Lower lobe of right lung (tissue), 2 donors: ENCODE data around the gene ZDHHC18. TPM values are rescaled to one million over a fixed set of nuclear protein-coding genes. Genes with fewer than 3 reads are reported as not detected.
A peak's percentile ranks its signal among the peaks of the same experiment; 100 is the strongest.
"Not testable (repeated sequence)": the region's sequence is repeated elsewhere in the genome, so short reads cannot be mapped to it uniquely, and the experiment has no call there.

Experiments
- ATAC-seq, 2 donors: fragments of 200-7000 bp; cut with Tn5 transposase; one replicate each; pipeline ENCODE4 v1.9.1; 2020 to 2022; ENCODE audit warnings: mild to moderate bottlenecking in 2 of 2, moderate library complexity in 2 of 2
- DNase-seq: peaks from one replicate; pipeline ENCODE4 v3.0.0-alpha.2; 2020
- H3K27ac ChIP-seq: fragments of 200-600 bp; one replicate; pipeline ENCODE4 v1.8.0; 2022
- H3K27me3 ChIP-seq: fragments of 200-600 bp; one replicate; pipeline ENCODE4 v1.8.0; 2022; ENCODE audit warnings: low read depth
- H3K36me3 ChIP-seq: fragments of 200-600 bp; one replicate; pipeline ENCODE4 v1.8.0; 2022; ENCODE audit warnings: mild to moderate bottlenecking
- H3K4me1 ChIP-seq: fragments of 200-600 bp; one replicate; pipeline ENCODE4 v1.8.0; 2022
- H3K4me3 ChIP-seq: fragments of 200-600 bp; one replicate; pipeline ENCODE4 v1.8.0; 2022; ENCODE audit warnings: mild to moderate bottlenecking
- H3K9me3 ChIP-seq: fragments of 200-600 bp; one replicate; pipeline ENCODE4 v1.8.0; 2022
- CTCF ChIP-seq: fragments of 200-600 bp; IDR thresholded peaks from one replicate; pipeline ENCODE4 v1.8.0; 2022; ENCODE audit warnings: antibody characterized with exemption, mild to moderate bottlenecking
- intact Hi-C: fragments of 100-400 bp; cut with DNase I; formaldehyde crosslinking; loops from one replicate; pipeline ENCODE4 v1.11.0; 2022
- total RNA-seq: library from RNA; stranded (reverse); fragmentation: NEBNext Ultra II Directional; extraction: Animal tissue kit (Norgen Biotek cat#: 25700); gene quantifications from one replicate; pipeline ENCODE4 v1.2.1, GENCODE V29; 2021
- donor health status: DM: no; HTN: yes; CAD: no; lungs with severe emphysema.

Gene ZDHHC18
- total RNA-seq, 1 donor from 2014 or later, result 29.1 TPM

GRCh38 chr1:26874896-26875295 is 48.4 kb downstream of the ZDHHC18 start:
- DNase-seq, result no peak
- no peak for TF ChIP-seq CTCF
- H3K4me3 ChIP-seq, result no peak overlapping the region
- H3K9me3 ChIP-seq, result no peaks in the 10 kb centered on the region
- no peak for ATAC-seq
- H3K27me3 ChIP-seq, result no peaks in the 10 kb centered on the region
- H3K36me3 ChIP-seq, result peaks cover 30% of the 10 kb centered on the region
- intact Hi-C loops, result no loop called here
- H3K27ac ChIP-seq, result no peak overlapping the region
- peaks cover 3% of the 10 kb centered on the region for H3K4me1 ChIP-seq

- peaks cover 54% of the 10 kb centered on the region for H3K36me3 ChIP-seq
- H3K9me3 ChIP-seq, result no peaks in the 10 kb centered on the region
- intact Hi-C loops, result no loop called here
- H3K27ac ChIP-seq, result no peak overlapping the region
- H3K4me1 ChIP-seq, result peaks cover 3% of the 10 kb centered on the region
- TF ChIP-seq CTCF, result no peak
- DNase-seq (no peak), ATAC-seq (no peak)
- H3K27me3 ChIP-seq, result no peaks in the 10 kb centered on the region
- H3K4me3 ChIP-seq, result no peak overlapping the region
Measured at GRCh38 chr1:26877326-26877725, 50.8 kb downstream of the ZDHHC18 start.

GRCh38 chr1:26879793-26880192 is 53.3 kb downstream of the ZDHHC18 start:
- Histone ChIP-seq H3K4me1 (peaks cover 3% of the 10 kb centered on the region), H3K27ac (no peak overlapping the region), H3K27me3 (no peaks in the 10 kb centered on the region), H3K36me3 (peaks cover 79% of the 10 kb centered on the region), H3K9me3 (no peaks in the 10 kb centered on the region), H3K4me3 (no peak overlapping the region)
- DNase-seq (no peak), ATAC-seq (peak in 1 of 2 donors; percentile 8)
- no peak for TF ChIP-seq CTCF
- intact Hi-C loops, result no loop called here

GRCh38 chr1:26881611-26882010 is 55.1 kb downstream of the ZDHHC18 start:
- H3K27ac ChIP-seq, H3K4me1 ChIP-seq, H3K9me3 ChIP-seq, intact Hi-C loops, H3K4me3 ChIP-seq, ATAC-seq, DNase-seq, H3K27me3 ChIP-seq: not testable (repeated sequence)
- peaks cover 96% of the 10 kb centered on the region for H3K36me3 ChIP-seq

GRCh38 chr1:26882696-26883463 is 56.4 kb downstream of the ZDHHC18 start:
- Histone ChIP-seq H3K27ac (no peak overlapping the region), H3K27me3 (no peaks in the 10 kb centered on the region), H3K9me3 (no peaks in the 10 kb centered on the region), H3K4me1 (peaks cover under 1% of the 10 kb centered on the region), H3K36me3 (peaks cover 98% of the 10 kb centered on the region), H3K4me3 (no peak overlapping the region)
- intact Hi-C loops, result no loop called here
- ATAC-seq (no peak), DNase-seq (no peak)
- no peak for TF ChIP-seq CTCF

- DNase-seq (no peak), ATAC-seq (no peak)
- no peak overlapping the region for H3K4me3 ChIP-seq
- no peaks in the 10 kb centered on the region for H3K9me3 ChIP-seq
- H3K4me1 ChIP-seq, result peaks cover 21% of the 10 kb centered on the region
- TF ChIP-seq CTCF, result peak; percentile 30
- H3K27ac ChIP-seq, result no peak overlapping the region
- peaks cover 73% of the 10 kb centered on the region for H3K36me3 ChIP-seq
- intact Hi-C loops, result no loop called here
- no peaks in the 10 kb centered on the region for H3K27me3 ChIP-seq
Measured at GRCh38 chr1:26887125-26887524, 60.6 kb downstream of the ZDHHC18 start.
